CD4-positive, CD25-positive, alpha-beta regulatory T cell (primary cell): Measurements from ENCODE around the gene FSTL3. TPM values are rescaled to one million over a fixed set of nuclear protein-coding genes. Genes with fewer than 3 reads are reported as not detected.
"Not testable (repeated sequence)": the region's sequence is repeated elsewhere in the genome, so short reads cannot be mapped to it uniquely, and the experiment has no call there.

Experiments used
- ATAC-seq, 2 donors: fragments of 150-1000 bp; cut with Tn5 transposase; one replicate each; pipeline ENCODE4 v1.10.0; 2021; ENCODE audit warnings: low read depth in 2 of 2, moderate number of reproducible peaks in 2 of 2, moderate library complexity in 1 of 2
- DNase-seq, 3 donors: peaks; one replicate each; pipeline versions ENCODE4 v3.0.0 to v3.0.0-alpha.2; 2012 to 2022; ENCODE audit warnings: mixed read lengths in 1 of 3
- H3K27ac ChIP-seq: one replicate; pipeline ENCODE4 v1.7.0; 2013; ENCODE audit warnings: mild to moderate bottlenecking, low read length; ENCODE audit not compliant: insufficient read depth, poor library complexity, severe bottlenecking
- H3K27me3 ChIP-seq: one replicate; pipeline ENCODE4 v1.7.0; 2013; ENCODE audit warnings: low read length; ENCODE audit not compliant: control insufficient read depth, insufficient read depth
- H3K36me3 ChIP-seq: one replicate; pipeline ENCODE4 v1.7.0; 2013; ENCODE audit warnings: mild to moderate bottlenecking, low read length, moderate library complexity; ENCODE audit not compliant: control insufficient read depth, insufficient read depth
- H3K4me1 ChIP-seq: 2 replicates; pipeline ENCODE4 v1.7.0; 2013; ENCODE audit warnings: mild to moderate bottlenecking, low read length; ENCODE audit not compliant: insufficient read depth, control insufficient read depth, poor library complexity, severe bottlenecking
- H3K4me3 ChIP-seq: one replicate; pipeline ENCODE4 v1.7.0; 2013; ENCODE audit warnings: low read depth, mild to moderate bottlenecking, low read length, moderate library complexity
- H3K9me3 ChIP-seq, 2 experiments: 1 replicate in 1 of 2; 2 replicates in 1 of 2; pipeline ENCODE4 v1.7.0; 2013; ENCODE audit warnings: low read length in 2 of 2, mild to moderate bottlenecking in 1 of 2, moderate library complexity in 1 of 2; ENCODE audit not compliant: control insufficient read depth in 2 of 2
- H3K27ac Mint-ChIP-seq, 3 donors: one replicate each; pipeline ENCODE4 v1.8.0; 2020 to 2022; ENCODE audit warnings: mild to moderate bottlenecking in 3 of 3, mixed read lengths in 3 of 3, moderate library complexity in 2 of 3
- H3K27me3 Mint-ChIP-seq: one replicate; pipeline ENCODE4 v1.8.0; 2022; ENCODE audit warnings: mild to moderate bottlenecking, mixed read lengths
- H3K36me3 Mint-ChIP-seq: one replicate; pipeline ENCODE4 v1.8.0; 2020; ENCODE audit warnings: mixed read lengths
- H3K4me1 Mint-ChIP-seq, 4 donors: one replicate each; pipeline ENCODE4 v1.8.0; 2020 to 2022; ENCODE audit warnings: mixed read lengths in 4 of 4, mild to moderate bottlenecking in 1 of 4
- H3K4me3 Mint-ChIP-seq, 4 donors: one replicate each; pipeline ENCODE4 v1.8.0; 2020 to 2022; ENCODE audit warnings: mild to moderate bottlenecking in 4 of 4, mixed read lengths in 4 of 4, moderate library complexity in 3 of 4
- H3K9me3 Mint-ChIP-seq, 7 donors: one replicate each; pipeline ENCODE4 v1.8.0; 2020 to 2022; ENCODE audit warnings: mixed read lengths in 7 of 7, mild to moderate bottlenecking in 3 of 7, moderate library complexity in 2 of 7
- polyA plus RNA-seq, 4 donors: library from polyadenylated mRNA; unstranded; fragments of 300-500 nt; fragmentation: Illumina TruSeq; gene quantifications; one replicate each; pipeline ENCODE4 v1.2.3, GENCODE V29; 2021
- total RNA-seq: library from RNA; stranded (reverse); gene quantifications from one replicate; pipeline ENCODE4 v1.2.3, GENCODE V29; 2022

The FSTL3 gene
- total and polyA plus RNA-seq, 5 donors from 2014 or later: 0.55 to 2.1 (median 0.64) TPM

DNA sequence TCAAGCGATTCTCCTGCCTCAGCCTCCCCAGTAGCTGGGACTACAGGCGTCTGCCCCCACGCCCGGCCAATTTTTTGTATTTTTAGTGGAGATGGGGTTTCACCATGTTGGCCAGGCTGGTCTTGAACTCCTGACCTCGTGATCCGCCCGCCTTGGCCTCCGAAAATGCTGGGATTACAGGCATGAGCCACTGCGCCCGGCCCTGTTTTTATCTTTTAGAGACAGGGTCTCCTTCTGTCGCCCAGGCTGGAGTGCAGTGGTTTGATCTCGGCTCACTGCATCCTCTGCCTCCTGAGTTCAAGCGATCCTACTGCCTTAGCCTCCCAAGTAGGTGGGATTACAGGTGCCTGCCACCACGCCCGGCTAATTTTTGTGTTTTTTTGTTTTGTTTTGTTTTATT lies 22.3 kb downstream of the FSTL3 start:
- H3K4me3 Mint-ChIP-seq, H3K36me3 ChIP-seq, H3K9me3 ChIP-seq, H3K27me3 ChIP-seq, H3K4me3 ChIP-seq, H3K9me3 Mint-ChIP-seq, H3K4me1 ChIP-seq, ATAC-seq, DNase-seq, H3K27ac Mint-ChIP-seq, H3K36me3 Mint-ChIP-seq, H3K27ac ChIP-seq: not testable (repeated sequence)
- H3K4me1 Mint-ChIP-seq: peaks cover 0 to 15% (median 0%) of the 10 kb centered on the region in 4 donors
- peaks cover 34% of the 10 kb centered on the region for H3K27me3 Mint-ChIP-seq

DNA sequence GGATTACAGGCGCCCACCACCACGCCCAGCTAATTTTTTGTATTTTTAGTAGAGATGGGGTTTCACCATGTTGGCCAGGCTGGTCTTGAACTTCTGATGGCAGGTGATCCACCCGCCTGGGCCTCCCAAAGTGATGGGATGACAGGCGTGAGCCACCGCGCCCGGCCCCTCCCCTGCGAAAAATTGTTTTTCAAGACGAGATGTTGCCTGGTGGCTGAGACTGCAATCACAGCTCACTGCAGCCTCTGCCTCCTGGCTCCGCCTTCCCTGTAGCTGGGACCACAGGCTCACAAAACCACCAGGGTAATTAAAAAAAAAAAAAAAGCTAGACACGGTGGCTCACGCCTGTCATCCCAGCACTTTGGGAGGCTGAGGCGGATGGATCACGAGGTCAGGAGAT lies 23.7 kb downstream of the FSTL3 start:
- H3K4me1 ChIP-seq: peaks cover 22% of the 10 kb centered on the region
- H3K4me3 ChIP-seq, H3K36me3 ChIP-seq, H3K4me3 Mint-ChIP-seq, H3K9me3 ChIP-seq, H3K9me3 Mint-ChIP-seq, H3K27me3 ChIP-seq, DNase-seq, H3K27ac Mint-ChIP-seq, H3K36me3 Mint-ChIP-seq, H3K27ac ChIP-seq, ATAC-seq: not testable (repeated sequence)
- Mint-ChIP-seq H3K27me3 (peaks cover 28% of the 10 kb centered on the region), H3K4me1 (peaks cover 0 to 18% (median 0%) of the 10 kb centered on the region in 4 donors)

DNA sequence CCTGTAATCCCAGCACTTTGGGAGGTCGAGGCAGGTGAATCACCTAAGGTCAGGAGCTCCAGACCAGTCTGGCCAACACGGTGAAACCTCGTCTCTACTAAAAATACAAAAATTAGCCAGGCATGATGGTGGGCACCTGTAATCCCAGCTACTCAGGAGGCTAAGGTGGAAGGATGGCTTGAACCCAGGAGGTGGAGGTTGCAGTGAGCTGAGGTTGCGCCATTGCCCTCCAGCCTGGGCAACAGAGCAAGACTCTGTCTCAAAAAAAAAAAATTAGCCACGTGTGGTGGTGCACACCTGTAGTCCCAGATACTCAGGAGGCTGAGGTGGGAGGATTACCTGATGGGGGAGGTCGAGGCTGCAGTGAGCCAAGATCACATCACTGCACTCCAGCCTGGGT lies 26.7 kb downstream of the FSTL3 start:
- not testable (repeated sequence) for H3K9me3 ChIP-seq, H3K27ac Mint-ChIP-seq, ATAC-seq, H3K36me3 Mint-ChIP-seq, H3K36me3 ChIP-seq, DNase-seq, H3K9me3 Mint-ChIP-seq, H3K27me3 ChIP-seq, H3K4me3 ChIP-seq, H3K27ac ChIP-seq
- H3K4me1 Mint-ChIP-seq: peaks cover 0 to 18% (median 2%) of the 10 kb centered on the region in 4 donors
- peaks cover 27% of the 10 kb centered on the region for H3K27me3 Mint-ChIP-seq
- H3K4me3 Mint-ChIP-seq: peak overlapping the region in 2 of 4 donors; percentile 13 to 59
- peaks cover 16% of the 10 kb centered on the region for H3K4me1 ChIP-seq

DNA sequence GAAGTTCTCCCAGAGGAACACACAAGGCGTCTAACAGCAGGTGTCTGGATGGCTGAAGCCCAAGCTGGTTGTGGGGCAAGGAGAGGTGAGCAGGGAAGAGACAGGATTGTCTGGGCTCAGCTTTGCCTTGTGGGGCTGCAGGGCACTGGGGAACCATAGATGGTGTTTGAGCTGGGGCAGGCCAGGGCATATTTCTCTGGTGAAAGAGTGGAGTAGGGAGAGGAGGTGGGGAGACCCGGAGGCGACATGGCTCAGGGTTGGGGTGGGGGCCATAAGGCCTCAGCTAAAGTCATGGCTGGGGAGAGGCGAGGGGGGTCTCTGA lies 27.1 kb downstream of the FSTL3 start:
- ATAC-seq: no peak
- Mint-ChIP-seq H3K4me1 (peaks cover 0 to 19% (median 2%) of the 10 kb centered on the region in 4 donors), H3K36me3 (no peaks in the 10 kb centered on the region), H3K27ac (no peak overlapping the region), H3K9me3 (peaks cover 0 to 5% (median 0%) of the 10 kb centered on the region in 7 donors), H3K4me3 (peak overlapping the region in 2 of 4 donors; percentile 13 to 59), H3K27me3 (peaks cover 27% of the 10 kb centered on the region)
- Histone ChIP-seq H3K27me3 (no peaks in the 10 kb centered on the region), H3K4me1 (peaks cover 16% of the 10 kb centered on the region), H3K27ac (no peak overlapping the region), H3K36me3 (no peaks in the 10 kb centered on the region), H3K9me3 (no peaks in the 10 kb centered on the region), H3K4me3 (no peak overlapping the region)
- no peak for DNase-seq

DNA sequence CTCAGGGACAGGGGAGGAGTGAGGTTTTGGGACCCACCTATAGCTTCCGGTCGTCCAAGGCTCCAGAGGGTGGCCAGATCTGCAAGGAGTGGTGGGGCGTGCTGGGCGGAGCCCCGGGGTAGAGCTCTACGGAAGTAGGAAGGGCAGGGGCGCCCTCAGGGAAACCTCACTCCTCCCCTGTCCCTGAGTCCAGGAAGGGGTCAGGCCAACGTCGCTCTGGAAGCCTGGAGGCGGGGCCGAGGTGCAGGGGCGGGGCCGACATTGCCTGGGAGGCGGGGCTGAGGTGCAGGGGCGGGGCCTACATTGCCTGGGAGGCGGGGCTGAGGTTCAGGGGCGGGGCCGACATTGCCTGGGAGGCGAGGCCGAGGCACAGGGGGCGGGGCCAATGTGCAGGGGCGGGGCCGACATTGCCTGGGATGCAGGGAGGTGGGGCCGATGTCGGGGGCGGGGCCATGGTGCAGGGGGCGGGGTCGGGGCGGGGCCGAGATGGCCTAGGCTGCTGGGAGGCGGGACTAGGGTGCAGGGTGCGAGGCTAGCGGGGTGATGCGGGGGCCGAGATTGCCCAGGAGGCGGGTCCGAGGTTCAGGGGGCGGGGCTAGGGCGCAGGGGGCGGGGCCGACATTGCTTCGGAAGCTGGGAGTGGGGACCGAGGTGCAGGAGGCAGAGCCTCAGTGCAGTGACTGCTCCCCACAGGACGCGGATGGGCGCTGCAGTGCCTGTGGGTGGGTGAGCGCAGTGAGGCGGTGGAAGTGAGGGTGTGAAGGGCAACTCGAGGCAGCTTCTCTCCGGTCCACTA lies 27.7 kb downstream of the FSTL3 start:
- H3K27me3 Mint-ChIP-seq: peaks cover 26% of the 10 kb centered on the region
- no peaks in the 10 kb centered on the region for H3K36me3 Mint-ChIP-seq
- Histone ChIP-seq H3K4me3 (no peak overlapping the region), H3K27ac (no peak overlapping the region), H3K4me1 (peaks cover 16% of the 10 kb centered on the region), H3K9me3 (no peaks in the 10 kb centered on the region), H3K36me3 (no peaks in the 10 kb centered on the region), H3K27me3 (no peaks in the 10 kb centered on the region)
- peak; percentile 39 to 53 (median 45) for DNase-seq
- peak; percentile 52 to 57 for ATAC-seq
- H3K9me3 Mint-ChIP-seq: peaks cover 0 to 5% (median 0%) of the 10 kb centered on the region in 7 donors
- H3K4me3 Mint-ChIP-seq: peak overlapping the region in 1 of 4 donors; percentile 50
- peaks cover 0 to 19% (median 2%) of the 10 kb centered on the region in 4 donors for H3K4me1 Mint-ChIP-seq
- H3K27ac Mint-ChIP-seq: no peak overlapping the region

DNA sequence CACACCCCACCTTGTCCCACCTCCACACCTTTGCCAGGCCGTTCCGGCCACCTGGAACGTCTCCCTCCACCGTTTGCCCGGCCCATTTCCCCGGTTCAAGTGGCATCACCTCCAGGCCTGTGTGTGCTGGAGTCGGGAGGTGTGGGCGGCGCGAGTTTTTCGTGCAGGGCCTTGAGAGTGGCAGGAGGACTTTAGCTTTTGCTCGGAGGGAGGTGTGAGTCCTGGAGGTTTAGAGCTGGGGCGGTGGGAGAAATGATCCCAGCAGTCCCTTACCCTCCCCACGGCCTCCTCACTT lies 28.2 kb downstream of the FSTL3 start:
- peak overlapping the region in 1 of 4 donors; percentile 50 for H3K4me3 Mint-ChIP-seq
- H3K27me3 ChIP-seq: no peaks in the 10 kb centered on the region

DNA sequence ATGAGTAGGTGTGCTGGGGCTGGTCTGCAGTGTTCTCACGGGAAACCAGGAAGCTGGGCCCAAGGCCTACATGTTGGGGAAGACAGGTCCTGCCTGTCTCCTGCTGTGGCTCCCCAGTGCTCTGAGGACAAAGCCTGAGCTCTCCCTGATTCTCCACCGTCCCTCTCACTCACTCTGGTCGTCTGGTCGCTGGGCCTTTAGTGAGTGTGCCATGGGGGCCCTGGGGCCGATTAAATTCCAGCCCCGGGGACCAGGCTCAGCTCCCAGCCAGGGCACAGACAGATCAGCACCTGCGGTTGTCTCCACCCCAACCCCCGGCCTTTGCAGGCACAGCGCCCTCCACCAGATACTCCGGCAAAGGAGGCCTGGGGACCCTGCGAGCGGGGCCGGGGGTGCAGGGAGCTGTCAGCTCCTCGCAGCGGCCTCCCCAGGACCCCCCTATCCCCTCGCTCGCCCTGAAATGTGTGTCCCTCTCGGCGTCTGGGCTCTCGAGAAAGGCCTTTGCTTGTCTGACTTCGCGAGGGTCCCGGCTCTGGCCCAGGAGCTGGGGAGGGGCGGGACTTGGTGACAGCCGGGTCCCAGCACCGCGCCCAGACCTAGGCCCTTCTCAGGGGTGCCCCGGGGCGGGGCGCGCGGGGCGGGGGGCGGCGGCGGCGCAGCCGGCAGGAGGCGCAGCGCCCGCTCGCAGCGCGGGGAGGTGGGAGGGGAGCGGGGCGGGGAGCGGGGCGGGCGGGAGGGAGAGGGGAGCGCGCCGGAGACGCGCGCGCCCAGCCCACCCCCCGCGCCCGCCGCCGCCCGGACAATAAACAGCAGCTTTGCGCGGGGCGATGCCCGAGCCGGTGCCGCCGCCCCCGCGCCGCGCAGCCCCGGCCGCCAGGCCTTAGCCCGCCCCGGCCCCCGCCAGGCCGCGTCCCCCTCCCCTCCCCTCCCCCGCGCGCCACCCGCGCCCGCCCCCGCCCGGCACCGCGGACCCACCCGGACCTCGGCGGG lies 32.3 kb downstream of the FSTL3 start, which contains the start of gene PALM:
Gene PALM (plus strand): TSS at position 782 of the 990 bp plus-strand sequence. CDS start 212 bp downstream, outside the sequence.
- ATAC-seq (no peak), DNase-seq (no peak)
- no peak within 1 kb of the TSS for H3K4me3 ChIP-seq
- H3K9me3 ChIP-seq: no peaks in the 10 kb centered on the region
- Mint-ChIP-seq H3K27ac (no peak within 1 kb of the TSS), H3K9me3 (peaks cover 0 to 2% (median 0%) of the 10 kb centered on the region in 7 donors), H3K4me1 (peaks cover 0 to 9% (median 2%) of the 10 kb centered on the region in 4 donors), H3K4me3 (no peak within 1 kb of the TSS), H3K27me3 (peaks cover 34% of the 10 kb centered on the region), H3K36me3 (no peaks in the 10 kb centered on the region)
- H3K4me1 ChIP-seq: peaks cover 13% of the 10 kb centered on the region
- H3K27me3 ChIP-seq: no peaks in the 10 kb centered on the region
- H3K27ac ChIP-seq: no peak within 1 kb of the TSS
- H3K36me3 ChIP-seq: no peaks in the 10 kb centered on the region

More for the DNA sequence above, 28.2 kb downstream of the FSTL3 start:
- Histone ChIP-seq H3K27ac (no peak overlapping the region), H3K4me1 (peaks cover 16% of the 10 kb centered on the region), H3K36me3 (no peaks in the 10 kb centered on the region), H3K4me3 (no peak overlapping the region), H3K9me3 (no peaks in the 10 kb centered on the region)
- peaks cover 0 to 19% (median 2%) of the 10 kb centered on the region in 4 donors for H3K4me1 Mint-ChIP-seq
- ATAC-seq: no peak
- no peak overlapping the region for H3K27ac Mint-ChIP-seq
- DNase-seq: no peak
- H3K9me3 Mint-ChIP-seq: peaks cover 0 to 5% (median 0%) of the 10 kb centered on the region in 7 donors
- H3K27me3 Mint-ChIP-seq: peaks cover 26% of the 10 kb centered on the region
- H3K36me3 Mint-ChIP-seq: no peaks in the 10 kb centered on the region
